Measurements from ENCODE around the gene HBS1L. TPM values are rescaled to one million over a fixed set of nuclear protein-coding genes. Genes with fewer than 3 reads are reported as not detected.

The HBS1L gene
- polyA plus RNA-seq, 1 donor from 2014 or later, result 103 TPM

DNA sequence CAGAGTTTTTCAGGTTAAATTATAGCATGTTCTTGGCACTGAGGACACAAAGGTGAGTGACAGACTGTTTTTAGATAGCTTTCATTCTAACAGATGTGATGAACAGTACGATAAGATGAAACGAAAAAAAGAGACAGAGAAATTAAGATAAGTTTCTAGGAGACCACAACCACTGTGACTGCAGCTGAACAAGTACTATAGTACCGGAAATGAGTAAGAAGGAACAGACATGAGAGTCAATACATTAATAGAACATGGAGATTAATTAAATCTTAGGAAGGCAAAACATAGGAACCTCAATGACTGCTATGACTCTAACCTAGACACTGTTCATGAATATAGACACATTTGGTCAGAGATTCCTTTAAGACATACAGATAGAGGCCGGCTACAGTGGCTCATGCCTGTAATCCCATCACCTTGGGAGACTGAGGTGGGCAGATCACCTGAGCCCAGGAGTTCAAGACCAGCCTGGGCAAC is 40.2 kb downstream of the HBS1L start:
- Histone ChIP-seq H3K27ac (ENCODE audit: low read length) (no peak overlapping the region), H3K4me3 (ENCODE audit: low read length) (no peak overlapping the region), H2AFZ (ENCODE audit: low read depth, low read length) (no peak overlapping the region), H3K36me3 (ENCODE audit: insufficient read depth, low read length) (no peaks in the 10 kb centered on the region), H3K9ac (ENCODE audit: low read length) (no peak overlapping the region), H3K79me2 (replicated peaks; ENCODE audit: insufficient read depth, low read length) (no peaks in the 10 kb centered on the region), H3K9me3 (ENCODE audit: low read length) (no peaks in the 10 kb centered on the region), H3K4me2 (ENCODE audit: low read length) (no peak overlapping the region), H3F3A (ENCODE audit: insufficient read depth, low read length, poor library complexity, severe bottlenecking) (no peaks in the 10 kb centered on the region), H3K27me3 (ENCODE audit: insufficient read depth, low read depth, low read length) (no peaks in the 10 kb centered on the region), H3K9me2 (ENCODE audit: insufficient read depth, low read length) (no peaks in the 10 kb centered on the region), H4K20me1 (ENCODE audit: insufficient read depth) (no peaks in the 10 kb centered on the region)
- TF ChIP-seq EZH2 (IDR thresholded peaks at IDR 0.05; ENCODE audit: borderline replicate concordance, insufficient read depth, low read length, poor library complexity, severe bottlenecking), result no peak
- no peak for TF ChIP-seq POLR2AphosphoS5 (IDR thresholded peaks at IDR 0.05)
- TF ChIP-seq, protein P1, sequence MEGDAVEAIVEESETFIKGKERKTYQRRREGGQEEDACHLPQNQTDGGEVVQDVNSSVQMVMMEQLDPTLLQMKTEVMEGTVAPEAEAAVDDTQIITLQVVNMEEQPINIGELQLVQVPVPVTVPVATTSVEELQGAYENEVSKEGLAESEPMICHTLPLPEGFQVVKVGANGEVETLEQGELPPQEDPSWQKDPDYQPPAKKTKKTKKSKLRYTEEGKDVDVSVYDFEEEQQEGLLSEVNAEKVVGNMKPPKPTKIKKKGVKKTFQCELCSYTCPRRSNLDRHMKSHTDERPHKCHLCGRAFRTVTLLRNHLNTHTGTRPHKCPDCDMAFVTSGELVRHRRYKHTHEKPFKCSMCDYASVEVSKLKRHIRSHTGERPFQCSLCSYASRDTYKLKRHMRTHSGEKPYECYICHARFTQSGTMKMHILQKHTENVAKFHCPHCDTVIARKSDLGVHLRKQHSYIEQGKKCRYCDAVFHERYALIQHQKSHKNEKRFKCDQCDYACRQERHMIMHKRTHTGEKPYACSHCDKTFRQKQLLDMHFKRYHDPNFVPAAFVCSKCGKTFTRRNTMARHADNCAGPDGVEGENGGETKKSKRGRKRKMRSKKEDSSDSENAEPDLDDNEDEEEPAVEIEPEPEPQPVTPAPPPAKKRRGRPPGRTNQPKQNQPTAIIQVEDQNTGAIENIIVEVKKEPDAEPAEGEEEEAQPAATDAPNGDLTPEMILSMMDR (IDR thresholded peaks at IDR 0.05; ENCODE audit: poor library complexity, severe bottlenecking), result no peak

DNA sequence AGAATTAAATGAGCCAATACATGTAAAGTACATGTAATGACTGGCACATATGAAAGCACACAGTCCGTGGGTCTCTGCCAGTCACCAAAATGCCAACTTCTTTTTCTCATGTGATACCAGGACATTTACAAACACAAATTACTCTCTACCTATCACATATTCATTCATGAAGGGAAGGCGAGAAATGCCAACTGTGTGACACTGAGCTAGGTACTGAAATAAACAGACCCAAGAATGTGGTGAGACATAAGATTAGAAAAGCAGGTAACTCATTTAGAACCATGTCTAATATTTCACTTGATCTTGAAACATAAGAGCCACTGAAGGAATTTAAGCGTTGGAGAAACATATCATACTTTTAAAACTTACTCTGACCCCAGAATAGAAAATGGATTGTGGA is 41.4 kb downstream of the HBS1L start:
- Histone ChIP-seq H3K27me3 (ENCODE audit: insufficient read depth, low read depth, low read length) (no peaks in the 10 kb centered on the region), H4K20me1 (ENCODE audit: insufficient read depth) (no peaks in the 10 kb centered on the region), H3K36me3 (ENCODE audit: insufficient read depth, low read length) (no peaks in the 10 kb centered on the region), H3K79me2 (replicated peaks; ENCODE audit: insufficient read depth, low read length) (no peaks in the 10 kb centered on the region), H3K4me3 (ENCODE audit: low read length) (no peak overlapping the region), H3K4me2 (ENCODE audit: low read length) (no peak overlapping the region), H3K27ac (ENCODE audit: low read length) (no peak overlapping the region), H3F3A (ENCODE audit: insufficient read depth, low read length, poor library complexity, severe bottlenecking) (no peaks in the 10 kb centered on the region), H3K9me2 (ENCODE audit: insufficient read depth, low read length) (no peaks in the 10 kb centered on the region), H3K9ac (ENCODE audit: low read length) (no peak overlapping the region), H3K9me3 (ENCODE audit: low read length) (no peaks in the 10 kb centered on the region), H2AFZ (ENCODE audit: low read depth, low read length) (no peak overlapping the region)
- TF ChIP-seq EP300 (conservative IDR thresholded peaks at IDR 0.05; ENCODE audit: poor library complexity, severe bottlenecking) (no peak), MXI1 (conservative IDR thresholded peaks at IDR 0.05; ENCODE audit: poor library complexity, severe bottlenecking) (no peak), RAD21 (conservative IDR thresholded peaks at IDR 0.05) (no peak), POLR2AphosphoS5 (IDR thresholded peaks at IDR 0.05) (no peak), TAF1 (IDR thresholded peaks at IDR 0.05; ENCODE audit: low read depth) (no peak), EZH2 (IDR thresholded peaks at IDR 0.05; ENCODE audit: borderline replicate concordance, insufficient read depth, low read length, poor library complexity, severe bottlenecking) (no peak), SMC3 (conservative IDR thresholded peaks at IDR 0.05; ENCODE audit: poor library complexity) (no peak)
- TF ChIP-seq, protein P1 (IDR thresholded peaks at IDR 0.05; ENCODE audit: poor library complexity, severe bottlenecking), result no peak
- TF ChIP-seq, protein P2, sequence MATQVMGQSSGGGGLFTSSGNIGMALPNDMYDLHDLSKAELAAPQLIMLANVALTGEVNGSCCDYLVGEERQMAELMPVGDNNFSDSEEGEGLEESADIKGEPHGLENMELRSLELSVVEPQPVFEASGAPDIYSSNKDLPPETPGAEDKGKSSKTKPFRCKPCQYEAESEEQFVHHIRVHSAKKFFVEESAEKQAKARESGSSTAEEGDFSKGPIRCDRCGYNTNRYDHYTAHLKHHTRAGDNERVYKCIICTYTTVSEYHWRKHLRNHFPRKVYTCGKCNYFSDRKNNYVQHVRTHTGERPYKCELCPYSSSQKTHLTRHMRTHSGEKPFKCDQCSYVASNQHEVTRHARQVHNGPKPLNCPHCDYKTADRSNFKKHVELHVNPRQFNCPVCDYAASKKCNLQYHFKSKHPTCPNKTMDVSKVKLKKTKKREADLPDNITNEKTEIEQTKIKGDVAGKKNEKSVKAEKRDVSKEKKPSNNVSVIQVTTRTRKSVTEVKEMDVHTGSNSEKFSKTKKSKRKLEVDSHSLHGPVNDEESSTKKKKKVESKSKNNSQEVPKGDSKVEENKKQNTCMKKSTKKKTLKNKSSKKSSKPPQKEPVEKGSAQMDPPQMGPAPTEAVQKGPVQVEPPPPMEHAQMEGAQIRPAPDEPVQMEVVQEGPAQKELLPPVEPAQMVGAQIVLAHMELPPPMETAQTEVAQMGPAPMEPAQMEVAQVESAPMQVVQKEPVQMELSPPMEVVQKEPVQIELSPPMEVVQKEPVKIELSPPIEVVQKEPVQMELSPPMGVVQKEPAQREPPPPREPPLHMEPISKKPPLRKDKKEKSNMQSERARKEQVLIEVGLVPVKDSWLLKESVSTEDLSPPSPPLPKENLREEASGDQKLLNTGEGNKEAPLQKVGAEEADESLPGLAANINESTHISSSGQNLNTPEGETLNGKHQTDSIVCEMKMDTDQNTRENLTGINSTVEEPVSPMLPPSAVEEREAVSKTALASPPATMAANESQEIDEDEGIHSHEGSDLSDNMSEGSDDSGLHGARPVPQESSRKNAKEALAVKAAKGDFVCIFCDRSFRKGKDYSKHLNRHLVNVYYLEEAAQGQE (IDR thresholded peaks at IDR 0.05; ENCODE audit: borderline replicate concordance), result no peak
